AG09309 (cell line): ENCODE results near the gene C1orf232.

Source experiments
- DNase-seq: peaks from one replicate; pipeline ENCODE4 v3.0.0-alpha.2; 2010; ENCODE audit warnings: low read depth
- H3K4me3 ChIP-seq: 2 replicates; pipeline ENCODE4 v1.5.1; 2011; ENCODE audit warnings: mild to moderate bottlenecking, low read depth, low read length, moderate library complexity; ENCODE audit not compliant: control insufficient read depth
- TF ChIP-seq, protein P1 (sequence below): IDR thresholded peaks from 2 replicates; pipeline ENCODE4 v1.5.1; 2011; ENCODE audit warnings: mild to moderate bottlenecking, low read depth, low read length, inconsistent platforms; ENCODE audit not compliant: insufficient read depth, control insufficient read depth; ENCODE audit errors: missing control alignments

C1orf232 gene

DNA sequence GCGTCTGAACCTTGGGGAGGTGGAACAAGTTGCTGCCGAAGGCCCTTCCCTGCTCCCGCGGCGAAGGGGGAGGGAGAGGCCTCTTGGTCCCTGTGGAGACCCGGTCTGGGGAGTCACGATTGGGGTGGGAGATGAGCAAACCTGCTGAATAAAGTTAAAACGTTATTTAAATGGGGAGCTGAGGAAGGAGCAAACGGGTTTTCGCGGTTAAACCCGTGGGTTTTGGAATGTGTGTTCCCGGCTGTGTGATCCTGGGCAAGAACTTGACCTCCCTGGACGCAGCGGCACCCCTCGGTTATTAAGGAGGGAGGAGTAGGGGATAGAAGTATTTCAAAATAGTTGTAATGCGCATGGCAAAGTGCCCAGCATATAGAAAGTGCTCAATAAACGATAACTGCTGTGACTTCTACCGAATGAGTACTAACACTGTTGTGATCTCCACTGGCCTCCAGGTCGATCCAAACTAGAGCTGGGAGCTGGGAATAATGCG, 6.5 kb downstream of the C1orf232 start:
- H3K4me3 ChIP-seq: peak overlapping the region; percentile 25
- no peak for DNase-seq
- TF ChIP-seq, protein P1, sequence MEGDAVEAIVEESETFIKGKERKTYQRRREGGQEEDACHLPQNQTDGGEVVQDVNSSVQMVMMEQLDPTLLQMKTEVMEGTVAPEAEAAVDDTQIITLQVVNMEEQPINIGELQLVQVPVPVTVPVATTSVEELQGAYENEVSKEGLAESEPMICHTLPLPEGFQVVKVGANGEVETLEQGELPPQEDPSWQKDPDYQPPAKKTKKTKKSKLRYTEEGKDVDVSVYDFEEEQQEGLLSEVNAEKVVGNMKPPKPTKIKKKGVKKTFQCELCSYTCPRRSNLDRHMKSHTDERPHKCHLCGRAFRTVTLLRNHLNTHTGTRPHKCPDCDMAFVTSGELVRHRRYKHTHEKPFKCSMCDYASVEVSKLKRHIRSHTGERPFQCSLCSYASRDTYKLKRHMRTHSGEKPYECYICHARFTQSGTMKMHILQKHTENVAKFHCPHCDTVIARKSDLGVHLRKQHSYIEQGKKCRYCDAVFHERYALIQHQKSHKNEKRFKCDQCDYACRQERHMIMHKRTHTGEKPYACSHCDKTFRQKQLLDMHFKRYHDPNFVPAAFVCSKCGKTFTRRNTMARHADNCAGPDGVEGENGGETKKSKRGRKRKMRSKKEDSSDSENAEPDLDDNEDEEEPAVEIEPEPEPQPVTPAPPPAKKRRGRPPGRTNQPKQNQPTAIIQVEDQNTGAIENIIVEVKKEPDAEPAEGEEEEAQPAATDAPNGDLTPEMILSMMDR: no peak

- peak overlapping the region; percentile 31 for H3K4me3 ChIP-seq
- TF ChIP-seq, protein P1: no peak
- DNase-seq: no peak
Measured at GRCh38 chr1:26161415-26162219, 7.1 kb downstream of the C1orf232 start.

DNA sequence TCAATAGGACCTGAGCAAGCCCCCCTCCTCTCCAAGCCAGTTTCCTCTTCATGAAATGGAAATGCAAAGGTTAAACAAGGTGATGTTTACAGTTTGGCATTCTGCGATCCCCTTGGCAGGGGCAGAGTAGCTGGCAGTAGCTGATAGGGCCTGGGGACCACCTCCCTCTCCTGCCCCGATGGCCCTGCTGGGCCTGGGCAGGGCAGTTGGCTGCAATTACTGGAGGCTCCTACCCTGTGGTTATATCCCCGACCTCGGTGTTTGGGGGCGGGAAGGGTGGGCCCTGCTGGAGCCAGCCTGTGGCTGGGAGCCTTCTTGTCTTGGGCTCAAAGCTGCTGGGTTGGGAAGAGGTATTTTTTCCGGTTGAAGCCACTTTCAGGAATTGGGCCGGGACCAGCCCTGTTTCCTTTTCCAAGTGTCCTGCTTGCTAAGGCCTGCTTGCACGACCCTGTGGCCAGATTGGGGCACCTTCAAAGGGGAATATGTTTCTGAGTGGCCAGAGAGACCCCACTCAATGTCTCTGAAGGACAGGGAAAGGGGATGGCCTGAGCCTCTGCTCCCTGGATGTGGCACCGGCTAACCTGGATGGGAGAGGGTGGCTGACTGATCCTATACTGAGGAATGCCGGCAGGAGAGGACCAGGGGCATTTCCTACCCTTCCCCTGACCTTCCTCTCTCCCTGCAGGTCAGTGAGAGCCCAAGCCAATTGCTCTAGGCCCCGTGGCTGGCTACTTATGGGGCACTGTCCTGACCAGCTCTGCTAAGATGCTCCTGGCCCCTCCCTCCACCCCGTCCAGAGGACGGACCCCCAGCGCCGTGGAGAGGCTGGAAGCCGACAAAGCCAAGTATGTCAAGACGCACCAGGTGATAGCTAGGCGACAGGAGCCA, 8.0 kb downstream of the C1orf232 start:
- no peak for DNase-seq
- no peak overlapping the region for H3K4me3 ChIP-seq
- TF ChIP-seq, protein P1: no peak

DNA sequence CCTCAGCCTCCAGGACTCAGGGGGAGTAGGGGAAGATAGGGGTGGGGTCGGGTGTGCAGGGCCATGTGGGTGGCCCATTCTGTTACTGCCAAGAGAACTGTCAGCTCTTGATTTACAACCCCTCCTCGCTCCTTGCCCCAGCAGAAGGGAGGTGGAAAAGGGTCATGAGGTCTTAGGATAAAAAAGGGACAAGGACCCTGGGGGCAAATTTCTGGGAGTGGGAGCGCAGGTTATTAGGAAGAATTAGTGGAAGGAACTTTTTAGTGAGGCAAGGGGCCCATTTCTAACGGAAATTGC, 9.1 kb downstream of the C1orf232 start:
- no peak for DNase-seq
- no peak overlapping the region for H3K4me3 ChIP-seq
- TF ChIP-seq, protein P1: no peak

DNA sequence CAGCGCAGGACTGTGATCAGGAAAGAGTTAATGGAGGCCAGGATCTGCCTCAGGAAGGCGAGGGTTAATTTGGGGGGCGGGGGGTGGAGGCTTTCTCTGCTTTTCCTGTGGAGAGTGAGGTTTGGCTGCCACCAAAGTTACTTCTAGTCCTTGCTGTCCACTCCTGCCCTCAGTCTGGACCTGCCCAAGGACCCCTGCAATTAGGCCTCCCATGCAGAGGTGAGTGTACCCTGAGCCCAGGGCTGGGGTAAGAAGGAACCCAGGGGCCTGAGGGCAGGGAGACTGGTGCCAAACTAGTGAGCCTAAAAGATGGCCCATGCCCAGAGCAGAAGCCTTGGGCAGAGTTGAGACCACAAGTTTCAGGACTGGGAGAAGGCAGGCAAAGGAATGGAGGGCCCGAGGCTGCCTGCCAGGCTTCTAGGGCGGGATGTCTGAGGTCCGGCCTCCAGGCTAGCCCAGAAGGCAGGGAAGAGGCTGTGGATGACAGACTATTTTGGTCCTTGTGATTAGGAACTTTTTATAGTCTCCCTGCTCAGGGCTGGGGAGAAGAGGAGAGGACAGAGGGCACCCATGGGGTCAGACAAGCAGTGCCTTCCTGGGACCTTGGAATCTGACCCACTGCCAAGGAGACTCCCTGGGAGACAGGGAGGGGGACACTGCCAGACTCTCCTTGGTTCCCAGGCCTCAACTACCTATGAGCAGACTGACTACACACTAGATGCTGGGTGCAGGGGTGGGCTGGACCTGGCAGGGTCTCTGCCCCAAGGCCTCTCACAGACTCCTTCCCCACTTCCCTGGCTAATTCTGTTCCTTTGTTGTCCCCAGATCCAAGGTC, 9.6 kb downstream of the C1orf232 start, which contains the start of gene FAM110D:
TSS of gene FAM110D (plus strand) at position 172 of the 835 bp plus-strand sequence. CDS start 2,213 bp downstream, outside the sequence.
- H3K4me3 ChIP-seq: no peak within 1 kb of the TSS
- TF ChIP-seq, protein P1: no peak
- no peak for DNase-seq
